Loucy (cell line): ENCODE results near the gene ILDR1.

Experiments used
- H2AFZ ChIP-seq: fragments of 200-600 bp; sonication (generic); 2 replicates; pipeline ENCODE4 v1.6.0; 2016; ENCODE audit warnings: antibody characterized with exemption, mild to moderate bottlenecking, low read length, moderate library complexity
- H3F3A ChIP-seq: fragments of 200-600 bp; 2 replicates; pipeline ENCODE4 v1.6.0; 2016; ENCODE audit warnings: antibody characterized with exemption, low read depth, mild to moderate bottlenecking
- H3K27me3 ChIP-seq: fragments of 200-600 bp; sonication (generic); 2 replicates; pipeline ENCODE4 v1.6.1; 2014; ENCODE audit warnings: low read length, mild to moderate bottlenecking; ENCODE audit not compliant: insufficient read depth, poor library complexity, severe bottlenecking
- H3K36me3 ChIP-seq: fragments of 200-600 bp; sonication (generic); 2 replicates; pipeline ENCODE4 v1.6.1; 2016; ENCODE audit warnings: low read length; ENCODE audit not compliant: insufficient read depth
- H3K4me1 ChIP-seq: fragments of 200-600 bp; sonication (generic); 2 replicates; pipeline ENCODE4 v1.5.1; 2014; ENCODE audit warnings: low read length, mild to moderate bottlenecking; ENCODE audit not compliant: insufficient read depth, poor library complexity, severe bottlenecking
- H3K4me2 ChIP-seq: fragments of 200-600 bp; sonication (generic); 2 replicates; pipeline ENCODE4 v1.6.0; 2014; ENCODE audit warnings: antibody characterized with exemption, low read length, low read depth, mild to moderate bottlenecking; ENCODE audit not compliant: poor library complexity, severe bottlenecking
- H3K4me3 ChIP-seq: fragments of 200-600 bp; sonication (generic); 2 replicates; pipeline ENCODE4 v1.5.1; 2014; ENCODE audit warnings: low read length, mild to moderate bottlenecking, mixed read lengths; ENCODE audit not compliant: poor library complexity, severe bottlenecking
- H3K79me2 ChIP-seq: fragments of 200-600 bp; sonication (generic); 2 replicates; pipeline ENCODE4 v1.6.1; 2014; ENCODE audit warnings: low read length; ENCODE audit not compliant: insufficient read depth
- H3K9ac ChIP-seq: fragments of 200-600 bp; sonication (generic); 2 replicates; pipeline ENCODE4 v1.6.0; 2014; ENCODE audit warnings: mild to moderate bottlenecking, low read depth, low read length, moderate library complexity; ENCODE audit not compliant: poor library complexity, severe bottlenecking
- H3K9me2 ChIP-seq: fragments of 200-600 bp; sonication (generic); replicated peaks from 2 replicates; pipeline ENCODE4 v1.6.1; 2016; ENCODE audit warnings: low read depth, low read length, mixed read lengths
- H3K9me3 ChIP-seq: fragments of 200-600 bp; sonication (generic); 2 replicates; pipeline ENCODE4 v1.6.1; 2014; ENCODE audit warnings: mild to moderate bottlenecking, antibody characterized with exemption, low read length, low read depth; ENCODE audit not compliant: insufficient read depth
- H4K20me1 ChIP-seq: fragments of 200-600 bp; sonication (generic); 2 replicates; pipeline ENCODE4 v1.6.0; 2014; ENCODE audit warnings: antibody characterized with exemption, low read length, mild to moderate bottlenecking; ENCODE audit not compliant: insufficient read depth, poor library complexity, severe bottlenecking
- EZH2phosphoT487 ChIP-seq: fragments of 200-600 bp; IDR thresholded peaks from 2 replicates; pipeline ENCODE4 v1.6.1; 2018; ENCODE audit warnings: antibody characterized with exemption, mild to moderate bottlenecking, moderate library complexity, borderline replicate concordance
- TF ChIP-seq, protein P1 (sequence below): fragments of 200-600 bp; sonication (generic); conservative IDR thresholded peaks from 2 replicates; pipeline ENCODE4 v1.5.1; 2014; ENCODE audit warnings: mild to moderate bottlenecking, antibody characterized with exemption, low read length

The ILDR1 gene

DNA sequence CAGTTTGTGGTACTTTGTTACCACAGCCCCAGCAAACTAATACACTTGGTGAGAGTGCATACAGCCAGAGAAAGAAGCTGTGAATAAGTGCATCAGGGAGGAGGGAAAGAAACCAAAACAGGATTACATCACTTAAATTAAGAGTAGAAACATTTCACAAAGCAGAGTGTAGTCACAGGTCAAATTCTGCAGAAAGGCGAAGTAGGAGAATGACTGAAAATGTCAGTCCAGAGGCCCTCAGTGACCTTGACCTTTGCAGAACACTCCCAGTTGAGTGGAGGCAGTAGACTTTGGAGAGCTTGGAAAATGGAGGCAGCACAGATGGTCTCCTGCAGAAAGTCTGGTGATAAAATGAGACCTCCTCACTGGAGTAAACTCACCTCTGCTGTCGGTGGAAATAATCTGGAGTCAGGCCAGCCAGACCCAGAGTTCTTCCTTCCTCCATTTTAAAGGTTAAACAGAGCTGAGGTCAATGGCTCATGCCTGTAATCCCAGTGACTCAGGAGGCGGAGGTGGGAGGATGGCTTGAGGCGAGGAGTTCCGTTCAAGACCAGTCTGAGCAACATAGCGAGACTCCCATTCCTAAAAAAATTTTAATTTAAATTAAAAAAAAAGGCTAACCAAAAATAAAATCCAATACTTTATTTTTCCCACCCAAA is 38.1 kb upstream of the ILDR1 start:
- no peaks in the 10 kb centered on the region for H3K9me3 ChIP-seq
- no peaks in the 10 kb centered on the region for H3K79me2 ChIP-seq
- no peaks in the 10 kb centered on the region for H3K9me2 ChIP-seq
- H2AFZ ChIP-seq, result no peak overlapping the region
- no peaks in the 10 kb centered on the region for H4K20me1 ChIP-seq
- no peak overlapping the region for H3K4me3 ChIP-seq
- H3K4me2 ChIP-seq, result no peak overlapping the region
- H3K27me3 ChIP-seq, result no peaks in the 10 kb centered on the region
- no peaks in the 10 kb centered on the region for H3K36me3 ChIP-seq
- H3K9ac ChIP-seq, result no peak overlapping the region
- no peaks in the 10 kb centered on the region for H3F3A ChIP-seq
- no peaks in the 10 kb centered on the region for H3K4me1 ChIP-seq
- no peak for TF ChIP-seq EZH2phosphoT487
- TF ChIP-seq, protein P1, sequence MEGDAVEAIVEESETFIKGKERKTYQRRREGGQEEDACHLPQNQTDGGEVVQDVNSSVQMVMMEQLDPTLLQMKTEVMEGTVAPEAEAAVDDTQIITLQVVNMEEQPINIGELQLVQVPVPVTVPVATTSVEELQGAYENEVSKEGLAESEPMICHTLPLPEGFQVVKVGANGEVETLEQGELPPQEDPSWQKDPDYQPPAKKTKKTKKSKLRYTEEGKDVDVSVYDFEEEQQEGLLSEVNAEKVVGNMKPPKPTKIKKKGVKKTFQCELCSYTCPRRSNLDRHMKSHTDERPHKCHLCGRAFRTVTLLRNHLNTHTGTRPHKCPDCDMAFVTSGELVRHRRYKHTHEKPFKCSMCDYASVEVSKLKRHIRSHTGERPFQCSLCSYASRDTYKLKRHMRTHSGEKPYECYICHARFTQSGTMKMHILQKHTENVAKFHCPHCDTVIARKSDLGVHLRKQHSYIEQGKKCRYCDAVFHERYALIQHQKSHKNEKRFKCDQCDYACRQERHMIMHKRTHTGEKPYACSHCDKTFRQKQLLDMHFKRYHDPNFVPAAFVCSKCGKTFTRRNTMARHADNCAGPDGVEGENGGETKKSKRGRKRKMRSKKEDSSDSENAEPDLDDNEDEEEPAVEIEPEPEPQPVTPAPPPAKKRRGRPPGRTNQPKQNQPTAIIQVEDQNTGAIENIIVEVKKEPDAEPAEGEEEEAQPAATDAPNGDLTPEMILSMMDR, result no peak

DNA sequence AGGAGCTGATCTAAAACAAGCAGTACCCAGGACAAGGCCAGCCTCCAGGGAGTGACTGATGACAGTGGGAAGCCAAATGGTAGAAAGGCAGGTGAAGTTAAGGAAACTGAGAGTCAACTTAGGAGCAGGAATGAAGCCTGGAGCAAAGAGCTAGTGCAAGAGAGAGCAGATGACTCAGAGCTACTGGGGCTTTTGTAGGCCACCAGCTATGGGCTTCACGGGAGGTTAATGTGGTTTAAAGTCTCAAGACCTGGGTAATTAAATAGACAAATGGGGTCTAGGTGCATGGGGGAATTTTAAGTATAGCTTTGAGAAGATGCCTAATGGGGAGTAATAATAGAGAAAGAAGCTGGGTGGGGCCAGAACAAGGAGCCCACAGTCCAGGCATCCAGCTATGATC is 36.2 kb upstream of the ILDR1 start:
- TF ChIP-seq, protein P1, result no peak
- TF ChIP-seq EZH2phosphoT487, result no peak
- H3K4me3 ChIP-seq, result no peak overlapping the region
- no peaks in the 10 kb centered on the region for H3K27me3 ChIP-seq
- H3K36me3 ChIP-seq, result no peaks in the 10 kb centered on the region
- no peak overlapping the region for H2AFZ ChIP-seq
- H3F3A ChIP-seq, result no peaks in the 10 kb centered on the region
- H3K9ac ChIP-seq, result no peak overlapping the region
- no peaks in the 10 kb centered on the region for H4K20me1 ChIP-seq
- no peaks in the 10 kb centered on the region for H3K79me2 ChIP-seq
- H3K4me2 ChIP-seq, result no peak overlapping the region
- H3K9me2 ChIP-seq, result no peaks in the 10 kb centered on the region
- no peaks in the 10 kb centered on the region for H3K4me1 ChIP-seq
- no peaks in the 10 kb centered on the region for H3K9me3 ChIP-seq

DNA sequence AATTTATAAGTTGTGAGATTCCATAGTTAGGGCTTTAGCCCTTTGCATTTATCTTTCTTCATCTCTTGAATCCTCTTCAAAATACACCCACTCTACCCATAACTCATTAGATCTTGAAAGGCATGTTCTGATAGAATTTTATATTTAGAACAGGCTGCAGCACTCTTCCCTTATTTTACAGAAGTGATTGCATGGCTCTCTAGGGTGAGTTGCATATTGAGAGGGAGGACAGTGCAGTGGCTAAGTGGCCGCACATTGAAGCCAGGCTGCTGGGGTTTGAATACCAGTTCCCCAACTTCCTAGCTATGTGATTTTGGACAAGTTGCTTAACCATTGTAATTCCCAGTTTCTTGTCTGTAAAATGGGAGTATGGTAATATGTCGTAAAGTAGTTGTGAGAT is 35.6 kb upstream of the ILDR1 start:
- Histone ChIP-seq H4K20me1 (no peaks in the 10 kb centered on the region), H3K9me3 (no peaks in the 10 kb centered on the region), H3K79me2 (no peaks in the 10 kb centered on the region), H3K4me1 (no peaks in the 10 kb centered on the region), H3K4me2 (no peak overlapping the region), H3K9ac (no peak overlapping the region), H3K9me2 (no peaks in the 10 kb centered on the region), H3K4me3 (no peak overlapping the region), H3K27me3 (no peaks in the 10 kb centered on the region), H3F3A (no peaks in the 10 kb centered on the region), H2AFZ (no peak overlapping the region), H3K36me3 (no peaks in the 10 kb centered on the region)
- TF ChIP-seq EZH2phosphoT487, result no peak
- TF ChIP-seq, protein P1, result no peak
